K562 (cell line): ENCODE measurements around the gene LIMS1. TPM values are rescaled to one million over a fixed set of nuclear protein-coding genes. Genes with fewer than 3 reads are reported as not detected.

Experiments
- ASH1L ChIP-seq: fragments of 450-650 bp; IDR thresholded peaks from 2 replicates; pipeline ENCODE4 v1.6.1; 2018; ENCODE audit warnings: borderline replicate concordance, mild to moderate bottlenecking, low read depth; ENCODE audit not compliant: partially characterized antibody
- CREB3 ChIP-seq: fragments of 450-650 bp; conservative IDR thresholded peaks from 2 replicates; pipeline ENCODE4 v1.6.1; 2016; ENCODE audit warnings: missing genetic modification characterization, low read depth, mild to moderate bottlenecking, missing compliant biosample characterization, moderate library complexity
- ETV1 ChIP-seq: fragments of 450-650 bp; conservative IDR thresholded peaks from 2 replicates; pipeline ENCODE4 v1.6.1; 2016; ENCODE audit warnings: missing genetic modification characterization, control low read depth, low read depth, missing compliant biosample characterization
- GABPB2 ChIP-seq: fragments of 250-450 bp; sonication (Bioruptor Pico); conservative IDR thresholded peaks from 2 replicates; pipeline ENCODE4 v1.5.1; 2021; ENCODE audit warnings: mild to moderate bottlenecking
- ILK ChIP-seq: fragments of 450-650 bp; IDR thresholded peaks from 2 replicates; pipeline ENCODE4 v1.6.1; 2016; ENCODE audit warnings: missing genetic modification characterization, low read depth, mild to moderate bottlenecking, missing compliant biosample characterization, moderate library complexity, borderline replicate concordance
- MCM2 ChIP-seq: fragments of 450-650 bp; IDR thresholded peaks from 2 replicates; pipeline ENCODE4 v1.6.1; 2017; ENCODE audit warnings: low read depth, mild to moderate bottlenecking
- MCM7 ChIP-seq, 2 experiments: fragments of 450-650 bp; IDR thresholded peaks; 2 replicates each; pipeline ENCODE4 v1.6.1; 2016 to 2018
- RBM14 ChIP-seq: fragments of 200-400 bp; formaldehyde crosslinking; IDR thresholded peaks from 2 replicates; pipeline ENCODE4 v1.6.1; 2018; ENCODE audit warnings: low read depth, mild to moderate bottlenecking, low read length, moderate library complexity, borderline replicate concordance; ENCODE audit not compliant: insufficient read depth
- SMARCC2 ChIP-seq: fragments of 450-650 bp; IDR thresholded peaks from 2 replicates; pipeline ENCODE4 v1.6.1; 2017; ENCODE audit warnings: antibody characterized with exemption, moderate library complexity, mild to moderate bottlenecking, low read depth
- SNIP1 ChIP-seq: fragments of 450-650 bp; IDR thresholded peaks from 2 replicates; pipeline ENCODE4 v1.7.1; 2017; ENCODE audit warnings: low read depth, mild to moderate bottlenecking
- SRSF3 ChIP-seq: fragments of 200-400 bp; formaldehyde crosslinking; IDR thresholded peaks from 2 replicates; pipeline ENCODE4 v1.6.1; 2016; ENCODE audit warnings: mild to moderate bottlenecking, low read length, moderate library complexity; ENCODE audit not compliant: insufficient read depth
- TCF7 ChIP-seq: sonication (generic); IDR thresholded peaks from 2 replicates; pipeline ENCODE4 v1.6.1; 2016; ENCODE audit warnings: antibody characterized with exemption, borderline replicate concordance
- TOE1 ChIP-seq, 2 experiments: fragments of 450-650 bp in 1 of 2; sonication (generic) in 1 of 2; formaldehyde crosslinking in 1 of 2; IDR thresholded peaks; 2 replicates each; pipeline versions ENCODE4 v1.7.1 to v1.8.0; 2016 to 2022; ENCODE audit warnings: borderline replicate concordance in 2 of 2, mild to moderate bottlenecking in 2 of 2, antibody characterized with exemption in 1 of 2, inconsistent platforms in 1 of 2, low read depth in 1 of 2, missing genetic modification reagents in 1 of 2, moderate library complexity in 1 of 2
- ZNF165 ChIP-seq: fragments of 250-450 bp; sonication (Bioruptor Pico); IDR thresholded peaks from 2 replicates; pipeline ENCODE4 v1.4.0; 2020; ENCODE audit warnings: borderline replicate concordance
- polyA plus RNA-seq, 8 experiments: library from polyadenylated mRNA; depleted of rRNA in 4 of 8; stranded (reverse) in 5 of 8; unstranded in 3 of 8; fragments of >200 nt; fragmentation: Nextera tagmentation in 2 of 8; fragmentation: Illumina TruSeq in 1 of 8; extraction: Ambion mirVana in 2 of 8; extraction: Trizol in 1 of 8; gene quantifications; 2 replicates each; pipeline versions ENCODE4 v1.2.1 to v1.2.3, GENCODE V29; 2011 to 2014; ENCODE audit warnings: inconsistent platforms in 1 of 8, missing spikeins in 1 of 8
- total RNA-seq, 7 experiments: library from RNA; depleted of rRNA in 6 of 7; stranded (reverse); fragments of >200 nt in 6 of 7; fragmentation: Illumina TruSeq in 2 of 7; extraction: Trizol in 2 of 7; gene quantifications; 2 replicates each; pipeline versions ENCODE4 v1.2.1 to v1.2.3, GENCODE V29; 2011 to 2021; ENCODE audit warnings: low replicate concordance in 1 of 7
- TF ChIP-seq, protein P1 (sequence below): fragments of 250-450 bp; sonication (Bioruptor Pico); IDR thresholded peaks from 2 replicates; pipeline ENCODE4 v1.8.0; 2022; ENCODE audit warnings: moderate library complexity, mild to moderate bottlenecking, inconsistent platforms
- TF ChIP-seq, protein P2 (sequence below): sonication (generic); formaldehyde crosslinking; IDR thresholded peaks from 2 replicates; pipeline ENCODE4 v1.8.0; 2022; ENCODE audit warnings: mild to moderate bottlenecking, missing genetic modification reagents
- TF ChIP-seq, protein P3 (sequence below), 2 experiments: fragments of 450-650 bp in 1 of 2; sonication (generic) in 1 of 2; formaldehyde crosslinking in 1 of 2; IDR thresholded peaks in 1 of 2; conservative IDR thresholded peaks in 1 of 2; 2 replicates each; pipeline versions ENCODE4 v1.6.1 to v1.8.1; 2016 to 2023; ENCODE audit warnings: mild to moderate bottlenecking in 2 of 2, moderate library complexity in 2 of 2, inconsistent platforms in 1 of 2, missing genetic modification reagents in 1 of 2
- TF ChIP-seq, protein P4 (sequence below): sonication (generic); formaldehyde crosslinking; IDR thresholded peaks from 2 replicates; pipeline ENCODE4 v1.8.1; 2022; ENCODE audit warnings: missing genetic modification reagents

Gene LIMS1
- total and polyA plus RNA-seq, 9 of the 15 experiments (the other 6 are each of a cell fraction or from before 2014, with no cell fraction given) = 52.8 to 134 (median 81.0) TPM

DNA sequence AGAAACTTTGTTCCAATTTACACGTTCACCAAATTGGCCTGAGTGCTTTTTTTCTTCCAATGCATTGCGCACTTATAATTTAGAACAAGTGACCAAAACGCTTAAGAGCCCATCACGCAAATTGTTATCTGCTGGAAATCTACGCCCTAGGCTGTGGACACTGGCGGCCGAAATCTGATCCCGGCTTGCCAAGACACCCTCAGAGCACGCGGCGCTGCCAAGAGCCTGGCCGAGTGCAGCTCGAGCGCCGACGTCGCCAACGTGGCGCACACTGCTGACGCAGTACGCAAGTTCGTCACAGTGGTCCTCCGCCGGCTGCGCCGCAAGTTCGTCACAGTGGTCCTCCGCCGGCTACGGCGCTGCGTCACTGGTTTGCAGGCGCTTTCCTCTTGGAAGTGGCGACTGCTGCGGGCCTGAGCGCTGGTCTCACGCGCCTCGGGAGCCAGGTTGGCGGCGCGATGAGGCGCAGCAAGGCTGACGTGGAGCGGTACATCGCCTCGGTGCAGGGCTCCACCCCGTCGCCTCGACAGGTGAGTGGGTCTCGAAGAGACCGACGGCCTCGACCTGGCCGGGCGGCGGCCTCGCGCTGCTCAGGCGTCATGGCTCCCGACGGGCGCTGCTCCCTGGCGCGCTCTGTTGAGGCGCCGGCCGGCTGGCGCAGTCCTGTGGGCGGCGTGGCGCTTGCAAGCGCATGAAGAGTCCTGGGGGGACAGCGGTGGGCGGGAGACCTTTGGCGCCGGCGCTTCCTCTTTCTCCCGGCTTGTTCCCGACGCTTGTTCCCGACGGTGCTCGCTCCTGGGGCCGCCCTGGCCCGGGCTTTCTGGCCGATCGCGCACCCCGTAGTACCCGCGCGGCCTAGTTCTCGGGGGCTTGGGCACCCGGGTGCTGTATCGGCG lies 185.1 kb downstream of the LIMS1 start, which contains the start of gene RANBP2 (continued):
- TF ChIP-seq GABPB2 (CRISPR knock-in tag) = no peak
- TF ChIP-seq, protein P1, sequence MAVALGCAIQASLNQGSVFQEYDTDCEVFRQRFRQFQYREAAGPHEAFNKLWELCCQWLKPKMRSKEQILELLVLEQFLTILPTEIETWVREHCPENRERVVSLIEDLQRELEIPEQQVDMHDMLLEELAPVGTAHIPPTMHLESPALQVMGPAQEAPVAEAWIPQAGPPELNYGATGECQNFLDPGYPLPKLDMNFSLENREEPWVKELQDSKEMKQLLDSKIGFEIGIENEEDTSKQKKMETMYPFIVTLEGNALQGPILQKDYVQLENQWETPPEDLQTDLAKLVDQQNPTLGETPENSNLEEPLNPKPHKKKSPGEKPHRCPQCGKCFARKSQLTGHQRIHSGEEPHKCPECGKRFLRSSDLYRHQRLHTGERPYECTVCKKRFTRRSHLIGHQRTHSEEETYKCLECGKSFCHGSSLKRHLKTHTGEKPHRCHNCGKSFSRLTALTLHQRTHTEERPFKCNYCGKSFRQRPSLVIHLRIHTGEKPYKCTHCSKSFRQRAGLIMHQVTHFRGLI (CRISPR knock-in tag) = no peak
- peak; percentile 88 for TF ChIP-seq CREB3 (tag)
- TF ChIP-seq, protein P2, sequence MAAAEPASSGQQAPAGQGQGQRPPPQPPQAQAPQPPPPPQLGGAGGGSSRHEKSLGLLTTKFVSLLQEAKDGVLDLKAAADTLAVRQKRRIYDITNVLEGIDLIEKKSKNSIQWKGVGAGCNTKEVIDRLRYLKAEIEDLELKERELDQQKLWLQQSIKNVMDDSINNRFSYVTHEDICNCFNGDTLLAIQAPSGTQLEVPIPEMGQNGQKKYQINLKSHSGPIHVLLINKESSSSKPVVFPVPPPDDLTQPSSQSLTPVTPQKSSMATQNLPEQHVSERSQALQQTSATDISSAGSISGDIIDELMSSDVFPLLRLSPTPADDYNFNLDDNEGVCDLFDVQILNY (CRISPR knock-in tag) = peak; percentile 38; the same call in 1 of the 2 replicates
- TF ChIP-seq SNIP1 = no peak
- no peak for TF ChIP-seq ILK (tag)
- no peak for TF ChIP-seq RBM14
- TF ChIP-seq TCF7 = no peak
- TF ChIP-seq ETV1 (tag) = 0 out of 2 replicates have a peak, but pooled peaks have one; percentile 12
- no peak for TF ChIP-seq ZNF165 (CRISPR knock-in tag)
- no peak for TF ChIP-seq MCM2
- TF ChIP-seq ASH1L = peak; percentile 36
- TF ChIP-seq, protein P3, sequence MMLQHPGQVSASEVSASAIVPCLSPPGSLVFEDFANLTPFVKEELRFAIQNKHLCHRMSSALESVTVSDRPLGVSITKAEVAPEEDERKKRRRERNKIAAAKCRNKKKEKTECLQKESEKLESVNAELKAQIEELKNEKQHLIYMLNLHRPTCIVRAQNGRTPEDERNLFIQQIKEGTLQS (IDR thresholded peaks at IDR 0.05) = no peak; the same call in 1 of the 2 replicates
- TF ChIP-seq, protein P3 (CRISPR knock-in tag; conservative IDR thresholded peaks at IDR 0.05) = peak; percentile 56; the same call in 1 of the 2 replicates
- peak; percentile 51; the same call in 1 of the 2 replicates for TF ChIP-seq TOE1 (IDR thresholded peaks at IDR 0.05; ENCODE audit: borderline replicate concordance)
- TF ChIP-seq TOE1 (CRISPR knock-in tag; IDR thresholded peaks at IDR 0.05; ENCODE audit: borderline replicate concordance, low read depth) = 0 out of 2 replicates have a peak, but pooled peaks have one; percentile 16
- no peak for TF ChIP-seq SMARCC2
- TF ChIP-seq SRSF3 = no peak
- TF ChIP-seq, protein P4, sequence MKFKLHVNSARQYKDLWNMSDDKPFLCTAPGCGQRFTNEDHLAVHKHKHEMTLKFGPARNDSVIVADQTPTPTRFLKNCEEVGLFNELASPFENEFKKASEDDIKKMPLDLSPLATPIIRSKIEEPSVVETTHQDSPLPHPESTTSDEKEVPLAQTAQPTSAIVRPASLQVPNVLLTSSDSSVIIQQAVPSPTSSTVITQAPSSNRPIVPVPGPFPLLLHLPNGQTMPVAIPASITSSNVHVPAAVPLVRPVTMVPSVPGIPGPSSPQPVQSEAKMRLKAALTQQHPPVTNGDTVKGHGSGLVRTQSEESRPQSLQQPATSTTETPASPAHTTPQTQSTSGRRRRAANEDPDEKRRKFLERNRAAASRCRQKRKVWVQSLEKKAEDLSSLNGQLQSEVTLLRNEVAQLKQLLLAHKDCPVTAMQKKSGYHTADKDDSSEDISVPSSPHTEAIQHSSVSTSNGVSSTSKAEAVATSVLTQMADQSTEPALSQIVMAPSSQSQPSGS (CRISPR knock-in tag) = peak; percentile 49; the same call in 1 of the 2 replicates
- no peak for TF ChIP-seq MCM7 (IDR thresholded peaks at IDR 0.05)
